K562 (cell line): Measurements from ENCODE around the gene TSTD2. TPM values are rescaled to one million over a fixed set of nuclear protein-coding genes. Genes with fewer than 3 reads are reported as not detected.

Experiments used
- BACH1 ChIP-seq: fragments of 200-800 bp; sonication (Bioruptor generic); IDR thresholded peaks from 2 replicates; pipeline ENCODE4 v1.6.1; 2016; ENCODE audit warnings: missing genetic modification characterization, missing compliant biosample characterization
- CBFA2T3 ChIP-seq: fragments of 450-650 bp; IDR thresholded peaks from 2 replicates; pipeline ENCODE4 v1.6.1; 2017
- HDAC6 ChIP-seq: IDR thresholded peaks from 2 replicates; pipeline ENCODE4 v1.6.1; 2012; ENCODE audit warnings: low read depth, mild to moderate bottlenecking, control low read depth, inconsistent platforms, low read length, moderate library complexity
- HMGN3 ChIP-seq: IDR thresholded peaks from 2 replicates; pipeline ENCODE4 v1.6.1; 2011; ENCODE audit warnings: borderline replicate concordance, low read depth, mild to moderate bottlenecking, mixed read lengths, low read length; ENCODE audit not compliant: insufficient read length; ENCODE audit errors: extremely low read depth
- JUND ChIP-seq, 2 experiments: IDR thresholded peaks; 2 replicates in 1 of 2; 3 replicates in 1 of 2; pipeline ENCODE4 v1.6.1; 2011; ENCODE audit warnings: borderline replicate concordance in 2 of 2, low read depth in 2 of 2, low read length in 2 of 2, improper control_type of control experiment in 1 of 2, missing biosample characterization in 1 of 2, missing genetic modification characterization in 1 of 2, missing genetic modification reagents in 1 of 2
- KLF1 ChIP-seq: fragments of 450-650 bp; IDR thresholded peaks from 2 replicates; pipeline ENCODE4 v1.6.1; 2016; ENCODE audit warnings: missing genetic modification characterization, missing compliant biosample characterization
- MCM2 ChIP-seq: fragments of 450-650 bp; IDR thresholded peaks from 2 replicates; pipeline ENCODE4 v1.6.1; 2017; ENCODE audit warnings: low read depth, mild to moderate bottlenecking
- NR2C1 ChIP-seq, 2 experiments: fragments of 450-650 bp; IDR thresholded peaks; 2 replicates each; pipeline ENCODE4 v1.6.1; 2017; ENCODE audit warnings: mild to moderate bottlenecking in 2 of 2, antibody characterized with exemption in 1 of 2, inconsistent platforms in 1 of 2, missing compliant biosample characterization in 1 of 2, missing genetic modification characterization in 1 of 2
- NR3C1 ChIP-seq: sonication (generic); formaldehyde crosslinking; IDR thresholded peaks from 2 replicates; pipeline ENCODE4 v1.8.1; 2022; ENCODE audit warnings: missing genetic modification reagents
- PTRF ChIP-seq: fragments of 450-650 bp; IDR thresholded peaks from 2 replicates; pipeline ENCODE4 v1.6.1; 2016; ENCODE audit warnings: mild to moderate bottlenecking, missing genetic modification characterization, missing compliant biosample characterization
- SAFB ChIP-seq: fragments of 200-400 bp; formaldehyde crosslinking; IDR thresholded peaks from 2 replicates; pipeline ENCODE4 v1.6.1; 2017; ENCODE audit warnings: low read depth, low read length, borderline replicate concordance
- SLC30A9 ChIP-seq: fragments of 250-450 bp; sonication (Bioruptor Pico); IDR thresholded peaks from 2 replicates; pipeline ENCODE4 v1.8.0; 2022; ENCODE audit warnings: mild to moderate bottlenecking, moderate library complexity
- SMARCA5 ChIP-seq: fragments of 450-650 bp; IDR thresholded peaks from 2 replicates; pipeline ENCODE4 v1.6.1; 2016
- SMARCC2 ChIP-seq: fragments of 450-650 bp; IDR thresholded peaks from 2 replicates; pipeline ENCODE4 v1.6.1; 2017; ENCODE audit warnings: antibody characterized with exemption, moderate library complexity, mild to moderate bottlenecking, low read depth
- ZBTB1 ChIP-seq: sonication (generic); formaldehyde crosslinking; IDR thresholded peaks from 2 replicates; pipeline ENCODE4 v1.8.1; 2023; ENCODE audit warnings: missing genetic modification reagents, low read depth, mild to moderate bottlenecking, borderline replicate concordance
- ZFP1 ChIP-seq: fragments of 450-650 bp; formaldehyde crosslinking; IDR thresholded peaks from 2 replicates; pipeline ENCODE4 v1.4.0; 2020; ENCODE audit warnings: mild to moderate bottlenecking, mixed read lengths
- ZNF12 ChIP-seq: sonication (generic); formaldehyde crosslinking; IDR thresholded peaks from 2 replicates; pipeline ENCODE4 v1.4.0; 2020; ENCODE audit warnings: mild to moderate bottlenecking, missing genetic modification reagents
- ZNF146 ChIP-seq: IDR thresholded peaks from one replicate; pipeline ENCODE4 v1.6.1; 2018; ENCODE audit warnings: missing compliant biosample characterization; ENCODE audit not compliant: unreplicated experiment
- polyA plus RNA-seq, 8 experiments: library from polyadenylated mRNA; depleted of rRNA in 4 of 8; stranded (reverse) in 5 of 8; unstranded in 3 of 8; fragments of >200 nt; fragmentation: Nextera tagmentation in 2 of 8; fragmentation: Illumina TruSeq in 1 of 8; extraction: Ambion mirVana in 2 of 8; extraction: Trizol in 1 of 8; gene quantifications; 2 replicates each; pipeline versions ENCODE4 v1.2.1 to v1.2.3, GENCODE V29; 2011 to 2014; ENCODE audit warnings: inconsistent platforms in 1 of 8, missing spikeins in 1 of 8
- total RNA-seq, 7 experiments: library from RNA; depleted of rRNA in 6 of 7; stranded (reverse); fragments of >200 nt in 6 of 7; fragmentation: Illumina TruSeq in 2 of 7; extraction: Trizol in 2 of 7; gene quantifications; 2 replicates each; pipeline versions ENCODE4 v1.2.1 to v1.2.3, GENCODE V29; 2011 to 2021; ENCODE audit warnings: low replicate concordance in 1 of 7
- TF ChIP-seq, protein P1 (sequence below): fragments of 200-800 bp; sonication (Bioruptor generic); IDR thresholded peaks from 2 replicates; pipeline ENCODE4 v1.6.1; 2017; ENCODE audit warnings: missing genetic modification characterization, missing compliant biosample characterization
- TF ChIP-seq, protein P2 (sequence below): fragments of 150-350 bp; IDR thresholded peaks from 2 replicates; pipeline ENCODE4 v1.6.1; 2014; ENCODE audit warnings: low read depth, mild to moderate bottlenecking, low read length, borderline replicate concordance
- TF ChIP-seq, protein P3 (sequence below): fragments of 450-650 bp; conservative IDR thresholded peaks from 2 replicates; pipeline ENCODE4 v1.6.1; 2016; ENCODE audit warnings: missing genetic modification characterization, low read depth, mild to moderate bottlenecking, control low read depth, missing compliant biosample characterization

TSTD2 gene
- total and polyA plus RNA-seq, 9 of the 15 experiments (the other 6 are each of a cell fraction or from before 2014, with no cell fraction given) = 10.1 to 36.7 (median 19.0) TPM

DNA sequence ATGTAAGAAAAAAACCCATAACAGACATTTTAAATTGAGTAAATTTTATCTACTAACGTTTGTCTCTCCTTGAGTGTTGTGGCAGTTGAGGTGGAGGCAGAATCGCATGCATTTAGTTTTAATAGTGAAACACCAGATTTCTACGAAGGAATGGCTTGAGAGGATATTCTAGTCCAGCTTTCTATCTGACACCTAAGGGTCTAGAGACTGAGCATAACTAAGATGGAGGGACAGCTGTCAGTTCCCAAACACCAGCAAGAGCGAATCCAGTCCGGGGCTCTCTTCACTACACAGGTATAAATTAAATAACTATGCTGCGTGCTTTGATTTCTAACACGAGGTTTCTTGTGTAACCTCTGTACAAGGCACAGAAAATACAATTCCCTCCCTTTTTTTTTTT lies 1.9 kb upstream of the TSTD2 start (continued):
- no peak for TF ChIP-seq MCM2
- no peak for TF ChIP-seq CBFA2T3
- no peak for TF ChIP-seq SMARCC2
- no peak for TF ChIP-seq HMGN3
- TF ChIP-seq, protein P1, sequence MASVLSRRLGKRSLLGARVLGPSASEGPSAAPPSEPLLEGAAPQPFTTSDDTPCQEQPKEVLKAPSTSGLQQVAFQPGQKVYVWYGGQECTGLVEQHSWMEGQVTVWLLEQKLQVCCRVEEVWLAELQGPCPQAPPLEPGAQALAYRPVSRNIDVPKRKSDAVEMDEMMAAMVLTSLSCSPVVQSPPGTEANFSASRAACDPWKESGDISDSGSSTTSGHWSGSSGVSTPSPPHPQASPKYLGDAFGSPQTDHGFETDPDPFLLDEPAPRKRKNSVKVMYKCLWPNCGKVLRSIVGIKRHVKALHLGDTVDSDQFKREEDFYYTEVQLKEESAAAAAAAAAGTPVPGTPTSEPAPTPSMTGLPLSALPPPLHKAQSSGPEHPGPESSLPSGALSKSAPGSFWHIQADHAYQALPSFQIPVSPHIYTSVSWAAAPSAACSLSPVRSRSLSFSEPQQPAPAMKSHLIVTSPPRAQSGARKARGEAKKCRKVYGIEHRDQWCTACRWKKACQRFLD (CRISPR knock-in tag) = 0 out of 2 replicates have a peak, but pooled peaks have one; percentile 15
- no peak for TF ChIP-seq NR2C1 (IDR thresholded peaks at IDR 0.05)
- TF ChIP-seq NR2C1 (tag; IDR thresholded peaks at IDR 0.05) = 0 out of 2 replicates have a peak, but pooled peaks have one; percentile 27
- no peak for TF ChIP-seq PTRF (tag)
- TF ChIP-seq SLC30A9 (CRISPR knock-in tag) = no peak
- no peak for TF ChIP-seq HDAC6
- TF ChIP-seq, protein P2, sequence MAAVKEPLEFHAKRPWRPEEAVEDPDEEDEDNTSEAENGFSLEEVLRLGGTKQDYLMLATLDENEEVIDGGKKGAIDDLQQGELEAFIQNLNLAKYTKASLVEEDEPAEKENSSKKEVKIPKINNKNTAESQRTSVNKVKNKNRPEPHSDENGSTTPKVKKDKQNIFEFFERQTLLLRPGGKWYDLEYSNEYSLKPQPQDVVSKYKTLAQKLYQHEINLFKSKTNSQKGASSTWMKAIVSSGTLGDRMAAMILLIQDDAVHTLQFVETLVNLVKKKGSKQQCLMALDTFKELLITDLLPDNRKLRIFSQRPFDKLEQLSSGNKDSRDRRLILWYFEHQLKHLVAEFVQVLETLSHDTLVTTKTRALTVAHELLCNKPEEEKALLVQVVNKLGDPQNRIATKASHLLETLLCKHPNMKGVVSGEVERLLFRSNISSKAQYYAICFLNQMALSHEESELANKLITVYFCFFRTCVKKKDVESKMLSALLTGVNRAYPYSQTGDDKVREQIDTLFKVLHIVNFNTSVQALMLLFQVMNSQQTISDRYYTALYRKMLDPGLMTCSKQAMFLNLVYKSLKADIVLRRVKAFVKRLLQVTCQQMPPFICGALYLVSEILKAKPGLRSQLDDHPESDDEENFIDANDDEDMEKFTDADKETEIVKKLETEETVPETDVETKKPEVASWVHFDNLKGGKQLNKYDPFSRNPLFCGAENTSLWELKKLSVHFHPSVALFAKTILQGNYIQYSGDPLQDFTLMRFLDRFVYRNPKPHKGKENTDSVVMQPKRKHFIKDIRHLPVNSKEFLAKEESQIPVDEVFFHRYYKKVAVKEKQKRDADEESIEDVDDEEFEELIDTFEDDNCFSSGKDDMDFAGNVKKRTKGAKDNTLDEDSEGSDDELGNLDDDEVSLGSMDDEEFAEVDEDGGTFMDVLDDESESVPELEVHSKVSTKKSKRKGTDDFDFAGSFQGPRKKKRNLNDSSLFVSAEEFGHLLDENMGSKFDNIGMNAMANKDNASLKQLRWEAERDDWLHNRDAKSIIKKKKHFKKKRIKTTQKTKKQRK = no peak
- TF ChIP-seq ZNF146 (CRISPR knock-in tag) = no peak
- 0 out of 2 replicates have a peak, but pooled peaks have one; percentile 28 for TF ChIP-seq BACH1 (tag)
- no peak for TF ChIP-seq ZFP1 (CRISPR knock-in tag)
- TF ChIP-seq NR3C1 (CRISPR knock-in tag) = no peak
- no peak for TF ChIP-seq SMARCA5
- TF ChIP-seq KLF1 (tag) = no peak
- no peak for TF ChIP-seq SAFB
- no peak for TF ChIP-seq ZNF12 (CRISPR knock-in tag)
- no peak for TF ChIP-seq ZBTB1 (CRISPR knock-in tag)
- no peak for TF ChIP-seq JUND (IDR thresholded peaks at IDR 0.05; ENCODE audit: borderline replicate concordance, low read depth, low read length)
- no peak for TF ChIP-seq JUND (tag; IDR thresholded peaks at IDR 0.05; ENCODE audit: borderline replicate concordance, low read depth, low read length)
- TF ChIP-seq, protein P3, sequence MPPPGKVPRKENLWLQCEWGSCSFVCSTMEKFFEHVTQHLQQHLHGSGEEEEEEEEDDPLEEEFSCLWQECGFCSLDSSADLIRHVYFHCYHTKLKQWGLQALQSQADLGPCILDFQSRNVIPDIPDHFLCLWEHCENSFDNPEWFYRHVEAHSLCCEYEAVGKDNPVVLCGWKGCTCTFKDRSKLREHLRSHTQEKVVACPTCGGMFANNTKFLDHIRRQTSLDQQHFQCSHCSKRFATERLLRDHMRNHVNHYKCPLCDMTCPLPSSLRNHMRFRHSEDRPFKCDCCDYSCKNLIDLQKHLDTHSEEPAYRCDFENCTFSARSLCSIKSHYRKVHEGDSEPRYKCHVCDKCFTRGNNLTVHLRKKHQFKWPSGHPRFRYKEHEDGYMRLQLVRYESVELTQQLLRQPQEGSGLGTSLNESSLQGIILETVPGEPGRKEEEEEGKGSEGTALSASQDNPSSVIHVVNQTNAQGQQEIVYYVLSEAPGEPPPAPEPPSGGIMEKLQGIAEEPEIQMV (tag) = 0 out of 2 replicates have a peak, but pooled peaks have one; percentile 62
